ENCODE measurements around the gene OR8A1.

OR8A1 gene

GRCh38 chr11:124556828-124557227 is 13.0 kb upstream of the OR8A1 start:
- Histone ChIP-seq H3K4me1 (ENCODE audit: control insufficient read depth, insufficient read depth, low read length) (no peaks in the 10 kb centered on the region), H3K4me3 (ENCODE audit: low read length) (no peak overlapping the region), H3K36me3 (ENCODE audit: control insufficient read depth, insufficient read depth, low read length, severe bottlenecking) (no peaks in the 10 kb centered on the region), H3K9ac (ENCODE audit: low read length) (no peak overlapping the region), H3K27me3 (replicated peaks; ENCODE audit: control insufficient read depth, insufficient read depth, low read length) (no peaks in the 10 kb centered on the region), H3K9me3 (ENCODE audit: control insufficient read depth, low read length) (no peaks in the 10 kb centered on the region)
- DNase-seq (ENCODE audit: low read depth), result no peak

- Histone ChIP-seq H3K27me3 (replicated peaks; ENCODE audit: control insufficient read depth, insufficient read depth, low read length) (no peaks in the 10 kb centered on the region), H3K9me3 (ENCODE audit: control insufficient read depth, low read length) (peaks cover 9% of the 10 kb centered on the region), H3K9ac (ENCODE audit: low read length) (no peak overlapping the region), H3K36me3 (ENCODE audit: control insufficient read depth, insufficient read depth, low read length, severe bottlenecking) (no peaks in the 10 kb centered on the region), H3K4me1 (ENCODE audit: control insufficient read depth, insufficient read depth, low read length) (no peaks in the 10 kb centered on the region), H3K4me3 (ENCODE audit: low read length) (no peak overlapping the region)
- DNase-seq (ENCODE audit: low read depth), result no peak
These were observed 363 bp downstream of the OR8A1 start for GRCh38 chr11:124570160-124570559.

- no peak overlapping the region for H3K4me3 ChIP-seq (ENCODE audit: low read length)
- H3K4me1 ChIP-seq (ENCODE audit: control insufficient read depth, insufficient read depth, low read length), result no peaks in the 10 kb centered on the region
- no peak overlapping the region for H3K9ac ChIP-seq (ENCODE audit: low read length)
- DNase-seq (ENCODE audit: low read depth), result no peak
- no peaks in the 10 kb centered on the region for H3K27me3 ChIP-seq (replicated peaks; ENCODE audit: control insufficient read depth, insufficient read depth, low read length)
- peaks cover 9% of the 10 kb centered on the region for H3K9me3 ChIP-seq (ENCODE audit: control insufficient read depth, low read length)
- H3K36me3 ChIP-seq (ENCODE audit: control insufficient read depth, insufficient read depth, low read length, severe bottlenecking), result no peaks in the 10 kb centered on the region
These were observed 8.1 kb downstream of the OR8A1 start for GRCh38 chr11:124577716-124578427.

- H3K36me3 ChIP-seq (ENCODE audit: control insufficient read depth, insufficient read depth, low read length, severe bottlenecking), result no peaks in the 10 kb centered on the region
- H3K9ac ChIP-seq (ENCODE audit: low read length), result no peak overlapping the region
- no peak overlapping the region for H3K4me3 ChIP-seq (ENCODE audit: low read length)
- DNase-seq (ENCODE audit: low read depth), result no peak
- no peaks in the 10 kb centered on the region for H3K4me1 ChIP-seq (ENCODE audit: control insufficient read depth, insufficient read depth, low read length)
- H3K27me3 ChIP-seq (replicated peaks; ENCODE audit: control insufficient read depth, insufficient read depth, low read length), result no peaks in the 10 kb centered on the region
- H3K9me3 ChIP-seq (ENCODE audit: control insufficient read depth, low read length), result peaks cover 8% of the 10 kb centered on the region
These were observed 9.0 kb downstream of the OR8A1 start for GRCh38 chr11:124578761-124579160.

- H3K36me3 ChIP-seq (ENCODE audit: control insufficient read depth, insufficient read depth, low read length, severe bottlenecking), result no peaks in the 10 kb centered on the region
- no peaks in the 10 kb centered on the region for H3K4me1 ChIP-seq (ENCODE audit: control insufficient read depth, insufficient read depth, low read length)
- H3K9me3 ChIP-seq (ENCODE audit: control insufficient read depth, low read length), result no peaks in the 10 kb centered on the region
- H3K27me3 ChIP-seq (replicated peaks; ENCODE audit: control insufficient read depth, insufficient read depth, low read length), result no peaks in the 10 kb centered on the region
- DNase-seq (ENCODE audit: low read depth), result no peak
- no peak overlapping the region for H3K9ac ChIP-seq (ENCODE audit: low read length)
- H3K4me3 ChIP-seq (ENCODE audit: low read length), result no peak overlapping the region
These were observed 12.0 kb downstream of the OR8A1 start for GRCh38 chr11:124581817-124582216.

- no peaks in the 10 kb centered on the region for H3K4me1 ChIP-seq (ENCODE audit: control insufficient read depth, insufficient read depth, low read length)
- no peaks in the 10 kb centered on the region for H3K27me3 ChIP-seq (replicated peaks; ENCODE audit: control insufficient read depth, insufficient read depth, low read length)
- no peaks in the 10 kb centered on the region for H3K36me3 ChIP-seq (ENCODE audit: control insufficient read depth, insufficient read depth, low read length, severe bottlenecking)
- no peak for DNase-seq (ENCODE audit: low read depth)
- no peaks in the 10 kb centered on the region for H3K9me3 ChIP-seq (ENCODE audit: control insufficient read depth, low read length)
- no peak overlapping the region for H3K9ac ChIP-seq (ENCODE audit: low read length)
- no peak overlapping the region for H3K4me3 ChIP-seq (ENCODE audit: low read length)
These were observed 12.8 kb downstream of the OR8A1 start for GRCh38 chr11:124582565-124582964.

- Histone ChIP-seq H3K4me1 (ENCODE audit: control insufficient read depth, insufficient read depth, low read length) (no peaks in the 10 kb centered on the region), H3K27me3 (replicated peaks; ENCODE audit: control insufficient read depth, insufficient read depth, low read length) (no peaks in the 10 kb centered on the region), H3K36me3 (ENCODE audit: control insufficient read depth, insufficient read depth, low read length, severe bottlenecking) (no peaks in the 10 kb centered on the region), H3K4me3 (ENCODE audit: low read length) (no peak overlapping the region), H3K9ac (ENCODE audit: low read length) (no peak overlapping the region), H3K9me3 (ENCODE audit: control insufficient read depth, low read length) (no peaks in the 10 kb centered on the region)
- no peak for DNase-seq (ENCODE audit: low read depth)
These were observed 14.0 kb downstream of the OR8A1 start for GRCh38 chr11:124583781-124584180.

- no peak overlapping the region for H3K9ac ChIP-seq (ENCODE audit: low read length)
- H3K36me3 ChIP-seq (ENCODE audit: control insufficient read depth, insufficient read depth, low read length, severe bottlenecking), result no peaks in the 10 kb centered on the region
- DNase-seq (ENCODE audit: low read depth), result no peak
- H3K27me3 ChIP-seq (replicated peaks; ENCODE audit: control insufficient read depth, insufficient read depth, low read length), result no peaks in the 10 kb centered on the region
- no peaks in the 10 kb centered on the region for H3K9me3 ChIP-seq (ENCODE audit: control insufficient read depth, low read length)
- no peaks in the 10 kb centered on the region for H3K4me1 ChIP-seq (ENCODE audit: control insufficient read depth, insufficient read depth, low read length)
- H3K4me3 ChIP-seq (ENCODE audit: low read length), result no peak overlapping the region
These were observed 15.0 kb downstream of the OR8A1 start for GRCh38 chr11:124584681-124585372.

- no peaks in the 10 kb centered on the region for H3K9me3 ChIP-seq (ENCODE audit: control insufficient read depth, low read length)
- H3K27me3 ChIP-seq (replicated peaks; ENCODE audit: control insufficient read depth, insufficient read depth, low read length), result peaks cover 5% of the 10 kb centered on the region
- no peak overlapping the region for H3K9ac ChIP-seq (ENCODE audit: low read length)
- H3K36me3 ChIP-seq (ENCODE audit: control insufficient read depth, insufficient read depth, low read length, severe bottlenecking), result no peaks in the 10 kb centered on the region
- H3K4me3 ChIP-seq (ENCODE audit: low read length), result no peak overlapping the region
- no peaks in the 10 kb centered on the region for H3K4me1 ChIP-seq (ENCODE audit: control insufficient read depth, insufficient read depth, low read length)
- DNase-seq (ENCODE audit: low read depth), result peak; percentile 85
These were observed 16.6 kb downstream of the OR8A1 start for GRCh38 chr11:124586238-124586860.

- Histone ChIP-seq H3K27me3 (replicated peaks; ENCODE audit: control insufficient read depth, insufficient read depth, low read length) (peaks cover 5% of the 10 kb centered on the region), H3K36me3 (ENCODE audit: control insufficient read depth, insufficient read depth, low read length, severe bottlenecking) (no peaks in the 10 kb centered on the region), H3K9ac (ENCODE audit: low read length) (no peak overlapping the region), H3K9me3 (ENCODE audit: control insufficient read depth, low read length) (no peaks in the 10 kb centered on the region), H3K4me1 (ENCODE audit: control insufficient read depth, insufficient read depth, low read length) (no peaks in the 10 kb centered on the region), H3K4me3 (ENCODE audit: low read length) (no peak overlapping the region)
- no peak for DNase-seq (ENCODE audit: low read depth)
These were observed 21.6 kb downstream of the OR8A1 start for GRCh38 chr11:124591430-124591829.

GRCh38 chr11:124592627-124593026 is 22.8 kb downstream of the OR8A1 start:
- Histone ChIP-seq H3K27me3 (replicated peaks; ENCODE audit: control insufficient read depth, insufficient read depth, low read length) (peaks cover 5% of the 10 kb centered on the region), H3K4me1 (ENCODE audit: control insufficient read depth, insufficient read depth, low read length) (no peaks in the 10 kb centered on the region), H3K9me3 (ENCODE audit: control insufficient read depth, low read length) (no peaks in the 10 kb centered on the region), H3K4me3 (ENCODE audit: low read length) (no peak overlapping the region), H3K9ac (ENCODE audit: low read length) (no peak overlapping the region), H3K36me3 (ENCODE audit: control insufficient read depth, insufficient read depth, low read length, severe bottlenecking) (no peaks in the 10 kb centered on the region)
- DNase-seq (ENCODE audit: low read depth), result no peak
